ENCODE measurements around the gene PIK3R6. TPM values are rescaled to one million over a fixed set of nuclear protein-coding genes. Genes with fewer than 3 reads are reported as not detected.

PIK3R6 gene
- total and polyA plus RNA-seq, 2 of the 4 experiments (the other 2 are of a cell fraction): not detected

GRCh38 chr17:8847891-8848290 lies 19.6 kb downstream of the PIK3R6 start:
- Histone ChIP-seq H4K8ac (ENCODE audit: low read depth in 2 of 2, low read length in 2 of 2) (no peak overlapping the region), H3K9me3 (ENCODE audit: control insufficient read depth, insufficient read depth, low read length) (no peaks in the 10 kb centered on the region), H2BK15ac (ENCODE audit: low read depth, low read length) (no peak overlapping the region), H2AK9ac (replicated peaks; ENCODE audit: low read depth, low read length, poor library complexity) (no peak overlapping the region), H3K4ac (ENCODE audit: low read depth, low read length) (no peak overlapping the region), H2BK5ac (ENCODE audit: low read depth, low read length, poor library complexity, severe bottlenecking) (no peak overlapping the region), H3K56ac (ENCODE audit: extremely low read depth, insufficient read depth, low read length) (no peak overlapping the region), H3K36me3 (ENCODE audit: control insufficient read depth, insufficient read depth, low read length) (no peaks in the 10 kb centered on the region), H3K27me3 (ENCODE audit: control insufficient read depth, insufficient read depth, low read length) (no peaks in the 10 kb centered on the region), H2AK5ac (ENCODE audit: low read depth, low read length) (no peak overlapping the region), H3K23ac (ENCODE audit: low read depth, low read length) (no peak overlapping the region), H3K9ac (ENCODE audit: low read depth, low read length) (no peak overlapping the region), H4K91ac (ENCODE audit: insufficient read depth, low read depth, low read length) (no peak overlapping the region), H2AFZ (replicated peaks; ENCODE audit: low read length, poor library complexity) (peak overlapping the region; percentile 32), H3K4me1 (ENCODE audit: control insufficient read depth, insufficient read depth, low read length) (no peaks in the 10 kb centered on the region), H2BK120ac (ENCODE audit: low read depth, low read length) (no peak overlapping the region), H3K4me3 (ENCODE audit: insufficient read depth, low read depth, low read length) (no peak overlapping the region), H3K14ac (replicated peaks; ENCODE audit: low read depth, low read length) (no peak overlapping the region), H3K27ac (ENCODE audit: insufficient read depth, low read length) (no peak overlapping the region), H3K9me1 (ENCODE audit: insufficient read depth, low read length) (no peaks in the 10 kb centered on the region), H3K18ac (ENCODE audit: low read depth, low read length) (no peak overlapping the region), H4K20me1 (ENCODE audit: insufficient read depth, low read length) (no peaks in the 10 kb centered on the region), H2BK20ac (ENCODE audit: low read depth, low read length) (no peak overlapping the region), H3K79me1 (ENCODE audit: low read depth in 1 of 2, low read length in 2 of 2) (no peaks in the 10 kb centered on the region), H3K4me2 (ENCODE audit: low read depth, low read length) (no peak overlapping the region), H4K5ac (ENCODE audit: low read depth, low read length) (no peak overlapping the region)
- ATAC-seq (ENCODE audit: low read depth): no peak
- no peak for DNase-seq
- BruUV-seq (replicated peaks): no TSS peak
- dilution Hi-C loops (cut with HindIII; ENCODE audit: low sequenced_read_pairs, unreplicated experiment) (no loop called here), in situ Hi-C loops (cut with MboI; ENCODE audit: low sequenced_read_pairs) (no loop called here), intact Hi-C loops (cut with micrococcal nuclease) (no loop called here)
- WGBS, 2 experiments (ENCODE audit: extremely low coverage in 2 of 2, insufficient read length in 1 of 2): no CpG with 5 or more reads among the region's 2 CpGs
- TF ChIP-seq BHLHE40 (IDR thresholded peaks at IDR 0.05; ENCODE audit: low read depth, low read length): no peak
- no peak for TF ChIP-seq POLR2A (IDR thresholded peaks at IDR 0.05; ENCODE audit: low read depth, low read length)
- TF ChIP-seq RFX5 (IDR thresholded peaks at IDR 0.05; ENCODE audit: low read depth, low read length): no peak
- no peak for TF ChIP-seq MXI1 (IDR thresholded peaks at IDR 0.05; ENCODE audit: borderline replicate concordance, low read depth, low read length)
- TF ChIP-seq RCOR1 (IDR thresholded peaks at IDR 0.05; ENCODE audit: insufficient replicate concordance, low read length): no peak
- no peak for TF ChIP-seq CHD1 (IDR thresholded peaks at IDR 0.05; ENCODE audit: low read depth, low read length)
- TF ChIP-seq SMC3 (IDR thresholded peaks at IDR 0.05; ENCODE audit: low read depth, low read length): no peak
- no peak for TF ChIP-seq USF2 (IDR thresholded peaks at IDR 0.05; ENCODE audit: low read depth, low read length)
- no peak for TF ChIP-seq MAZ (IDR thresholded peaks at IDR 0.05; ENCODE audit: borderline replicate concordance, low read depth, low read length)
- no peak for TF ChIP-seq CEBPB (IDR thresholded peaks at IDR 0.05; ENCODE audit: low read depth, low read length)
- no peak for TF ChIP-seq MAFK (IDR thresholded peaks at IDR 0.05; ENCODE audit: low read depth, low read length)
- no peak for TF ChIP-seq NFE2L2 (IDR thresholded peaks at IDR 0.05; ENCODE audit: low read depth, low read length)
- TF ChIP-seq RAD21 (IDR thresholded peaks at IDR 0.05; ENCODE audit: low read length): no peak
- TF ChIP-seq FOS (IDR thresholded peaks at IDR 0.05; ENCODE audit: low read depth, low read length): no peak
- TF ChIP-seq ELK1 (IDR thresholded peaks at IDR 0.05; ENCODE audit: borderline replicate concordance, low read depth, low read length): no peak
- TF ChIP-seq CTCF (conservative IDR thresholded peaks at IDR 0.05; ENCODE audit: low read depth, low read length): no peak
- POLR2A ChIA-PET (ENCODE audit: unreplicated experiment): no interaction called here
- CTCF ChIA-PET: no interaction called here
